ENCODE measurements around the gene TRMT2A. TPM values are rescaled to one million over a fixed set of nuclear protein-coding genes. Genes with fewer than 3 reads are reported as not detected.

Gene TRMT2A
- total and polyA plus RNA-seq, 2 of the 8 experiments (the other 6 are each of a cell fraction or from before 2014, with no cell fraction given) = 44.9 to 50.3 TPM

GRCh38 chr22:20130731-20131596 lies 13.9 kb upstream of the TRMT2A start (continued):
- TF ChIP-seq EP300 (IDR thresholded peaks at IDR 0.05; ENCODE audit: borderline replicate concordance in 1 of 2, low read depth in 2 of 2, low read length in 2 of 2) (no peak), BCL11A (IDR thresholded peaks at IDR 0.05; ENCODE audit: low read depth in 2 of 2, low read length in 2 of 2) (no peak), CHD2 (IDR thresholded peaks at IDR 0.05; ENCODE audit: low read length) (no peak), SRF (IDR thresholded peaks at IDR 0.05; ENCODE audit: low read depth, low read length) (no peak), TAF1 (IDR thresholded peaks at IDR 0.05; ENCODE audit: low read depth, low read length) (0 out of 2 replicates have a peak, but pooled peaks have one; percentile 19), TAF7 (optimal IDR thresholded peaks at IDR 0.05; ENCODE audit: borderline replicate concordance, low read depth, low read length) (no peak), MAX (IDR thresholded peaks at IDR 0.05) (no peak), POLR2AphosphoS5 (IDR thresholded peaks at IDR 0.05; ENCODE audit: low read depth, low read length) (no peak), SUZ12 (IDR thresholded peaks at IDR 0.05; ENCODE audit: low read length) (no peak), RAD21 (IDR thresholded peaks at IDR 0.05 in 1 of 2, conservative IDR thresholded peaks at IDR 0.05 in 1 of 2; ENCODE audit: low read depth in 2 of 2, low read length in 2 of 2) (no peak), SP1 (IDR thresholded peaks at IDR 0.05; ENCODE audit: low read depth, low read length) (no peak), YY1 (IDR thresholded peaks at IDR 0.05; ENCODE audit: low read depth, low read length) (no peak), CEBPB (IDR thresholded peaks at IDR 0.05; ENCODE audit: low read depth, low read length) (no peak), KDM5A (IDR thresholded peaks at IDR 0.05; ENCODE audit: low read length) (no peak), SP4 (IDR thresholded peaks at IDR 0.05; ENCODE audit: low read length) (no peak), TCF12 (IDR thresholded peaks at IDR 0.05; ENCODE audit: low read depth, low read length) (no peak), BRCA1 (IDR thresholded peaks at IDR 0.05; ENCODE audit: low read depth, low read length) (no peak), KDM1A (IDR thresholded peaks at IDR 0.05; ENCODE audit: borderline replicate concordance, low read length) (no peak), ASH2L (IDR thresholded peaks at IDR 0.05; ENCODE audit: low read length) (no peak), RNF2 (IDR thresholded peaks at IDR 0.05; ENCODE audit: borderline replicate concordance, low read depth, low read length, missing control alignments, poor library complexity, severe bottlenecking) (no peak), SP2 (IDR thresholded peaks at IDR 0.05; ENCODE audit: low read length) (no peak)
- TF ChIP-seq, protein P1, sequence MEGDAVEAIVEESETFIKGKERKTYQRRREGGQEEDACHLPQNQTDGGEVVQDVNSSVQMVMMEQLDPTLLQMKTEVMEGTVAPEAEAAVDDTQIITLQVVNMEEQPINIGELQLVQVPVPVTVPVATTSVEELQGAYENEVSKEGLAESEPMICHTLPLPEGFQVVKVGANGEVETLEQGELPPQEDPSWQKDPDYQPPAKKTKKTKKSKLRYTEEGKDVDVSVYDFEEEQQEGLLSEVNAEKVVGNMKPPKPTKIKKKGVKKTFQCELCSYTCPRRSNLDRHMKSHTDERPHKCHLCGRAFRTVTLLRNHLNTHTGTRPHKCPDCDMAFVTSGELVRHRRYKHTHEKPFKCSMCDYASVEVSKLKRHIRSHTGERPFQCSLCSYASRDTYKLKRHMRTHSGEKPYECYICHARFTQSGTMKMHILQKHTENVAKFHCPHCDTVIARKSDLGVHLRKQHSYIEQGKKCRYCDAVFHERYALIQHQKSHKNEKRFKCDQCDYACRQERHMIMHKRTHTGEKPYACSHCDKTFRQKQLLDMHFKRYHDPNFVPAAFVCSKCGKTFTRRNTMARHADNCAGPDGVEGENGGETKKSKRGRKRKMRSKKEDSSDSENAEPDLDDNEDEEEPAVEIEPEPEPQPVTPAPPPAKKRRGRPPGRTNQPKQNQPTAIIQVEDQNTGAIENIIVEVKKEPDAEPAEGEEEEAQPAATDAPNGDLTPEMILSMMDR (IDR thresholded peaks at IDR 0.05; ENCODE audit: control extremely low read depth in 1 of 3, insufficient read depth in 1 of 3, low read depth in 1 of 3, low read length in 3 of 3) = no peak
